Measurements from ENCODE around the gene LCE1A. TPM values are rescaled to one million over a fixed set of nuclear protein-coding genes. Genes with fewer than 3 reads are reported as not detected.

The LCE1A gene
- total and polyA plus RNA-seq, 2 of the 8 experiments (the other 6 are each of a cell fraction or from before 2014, with no cell fraction given): not detected

DNA sequence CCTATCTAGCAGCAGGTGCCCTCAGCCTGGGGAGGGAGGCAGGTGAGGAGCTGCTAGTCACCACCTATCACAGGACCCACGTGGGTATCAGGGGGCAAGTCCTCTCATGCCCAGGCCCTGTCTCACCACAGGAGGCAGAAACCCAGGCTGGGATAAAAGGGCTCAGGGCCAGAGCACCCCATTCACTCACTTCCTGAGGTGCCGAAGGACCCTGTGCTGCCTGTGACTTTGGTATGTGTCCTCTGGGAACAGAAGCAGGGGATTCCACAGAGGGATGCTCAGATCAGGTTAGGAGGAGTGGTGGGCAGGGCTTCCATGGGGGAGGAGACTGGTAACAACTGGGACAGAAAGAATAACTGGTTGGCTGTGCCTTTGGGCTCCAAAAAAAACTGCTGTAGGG, 41.2 kb upstream of the LCE1A start, which contains the start of gene LCE1E:
Gene LCE1E, plus strand, starts transcription at position 181 of the 400 bp plus-strand sequence. CDS start 1,043 bp downstream, outside the sequence.
- WGBS, 2 experiments (ENCODE audit: extremely low coverage in 1 of 2, insufficient coverage in 1 of 2, insufficient read length in 1 of 2, insufficient replicate concordance in 2 of 2, low coverage in 1 of 2, low lambda C conversion rate in 2 of 2, missing lambda C conversion rate in 1 of 2): 65% methylated on average over 2 of the region's 2 CpGs; no CpG with 5 or more reads in 1 of the 2 experiments

More for the DNA sequence above, 41.2 kb upstream of the LCE1A start, which contains the start of gene LCE1E:
- H2BK5ac ChIP-seq (ENCODE audit: low read depth, low read length): no peak within 1 kb of the TSS
- H3K4me1 ChIP-seq (replicated peaks in 1 of 4; ENCODE audit: control insufficient read depth in 3 of 4, insufficient read depth in 4 of 4, low read length in 3 of 4): no peaks in the 10 kb centered on the region
- FAIRE-seq: no peak
- no peaks in the 10 kb centered on the region for H3K79me2 ChIP-seq (ENCODE audit: control insufficient read depth in 1 of 2, insufficient read depth in 2 of 2, low read length in 2 of 2)
- H2AFZ ChIP-seq (ENCODE audit: low read length): no peak within 1 kb of the TSS
- H4K8ac ChIP-seq (ENCODE audit: extremely low read depth, insufficient read depth, low read length): no peak within 1 kb of the TSS
- no peaks in the 10 kb centered on the region for H4K20me1 ChIP-seq (replicated peaks in 1 of 2; ENCODE audit: control insufficient read depth in 1 of 2, insufficient read depth in 2 of 2, low read length in 2 of 2)
- no peaks in the 10 kb centered on the region for H3K23me2 ChIP-seq (ENCODE audit: low read depth, low read length)
- no peaks in the 10 kb centered on the region for H3K79me1 ChIP-seq (ENCODE audit: low read depth, low read length)
- H3K4me3 ChIP-seq (ENCODE audit: extremely low read depth in 1 of 4, insufficient read depth in 2 of 4, low read depth in 3 of 4, low read length in 4 of 4): no peak within 1 kb of the TSS
- no peak within 1 kb of the TSS for H3K4ac ChIP-seq (replicated peaks; ENCODE audit: insufficient read length, low read depth, low read length)
- TF ChIP-seq BCL11A (IDR thresholded peaks at IDR 0.05; ENCODE audit: low read depth in 2 of 2, low read length in 2 of 2) (no peak), SIX5 (IDR thresholded peaks at IDR 0.05; ENCODE audit: low read depth, low read length) (no peak), TCF12 (IDR thresholded peaks at IDR 0.05; ENCODE audit: low read depth, low read length) (no peak), TAF7 (optimal IDR thresholded peaks at IDR 0.05; ENCODE audit: borderline replicate concordance, low read depth, low read length) (no peak), RAD21 (IDR thresholded peaks at IDR 0.05 in 1 of 2, conservative IDR thresholded peaks at IDR 0.05 in 1 of 2; ENCODE audit: low read depth in 2 of 2, low read length in 2 of 2) (no peak), ASH2L (IDR thresholded peaks at IDR 0.05; ENCODE audit: low read length) (no peak), CEBPB (IDR thresholded peaks at IDR 0.05; ENCODE audit: low read depth, low read length) (no peak), POLR2AphosphoS5 (IDR thresholded peaks at IDR 0.05; ENCODE audit: low read depth, low read length) (no peak)
- TF ChIP-seq, protein P1, sequence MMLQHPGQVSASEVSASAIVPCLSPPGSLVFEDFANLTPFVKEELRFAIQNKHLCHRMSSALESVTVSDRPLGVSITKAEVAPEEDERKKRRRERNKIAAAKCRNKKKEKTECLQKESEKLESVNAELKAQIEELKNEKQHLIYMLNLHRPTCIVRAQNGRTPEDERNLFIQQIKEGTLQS (IDR thresholded peaks at IDR 0.05; ENCODE audit: insufficient read depth, low read depth, low read length): no peak
- no peak within 1 kb of the TSS for H2BK15ac ChIP-seq (ENCODE audit: low read length)
- no peak for DNase-seq (ENCODE audit: low read depth in 1 of 2, low spot score in 2 of 2)
- no peak within 1 kb of the TSS for H4K91ac ChIP-seq (replicated peaks; ENCODE audit: insufficient read length, low read length)
- H3K36me3 ChIP-seq (ENCODE audit: control insufficient read depth in 2 of 4, insufficient read depth in 4 of 4, low read length in 3 of 4): peaks cover 0 to 2% (median 0%) of the 10 kb centered on the region in 4 experiments; a peak in 1 of 8 replicates
- no peak within 1 kb of the TSS for H3K23ac ChIP-seq (ENCODE audit: insufficient read length)
- H3K18ac ChIP-seq (ENCODE audit: extremely low read depth, low read length): no peak within 1 kb of the TSS
- ChIA-PET CTCF (ENCODE audit: partially characterized antibody) (no interaction called here), POLR2A (ENCODE audit: partially characterized antibody) (no interaction called here)
- peaks cover 0 to 1% (median 0%) of the 10 kb centered on the region in 4 experiments; a peak in 1 of 7 replicates for H3K27me3 ChIP-seq (replicated peaks in 1 of 4; ENCODE audit: control insufficient read depth in 3 of 4, extremely low read depth in 1 of 4, insufficient read depth in 3 of 4, low read length in 3 of 4)
- peaks cover 35 to 65% of the 10 kb centered on the region in 2 experiments for H3K9me3 ChIP-seq (ENCODE audit: insufficient read depth in 2 of 2, low read depth in 1 of 2, low read length in 1 of 2)
- H2BK20ac ChIP-seq (ENCODE audit: low read length): no peak within 1 kb of the TSS
- H4K5ac ChIP-seq (ENCODE audit: insufficient read length, low read depth, low read length): no peak within 1 kb of the TSS
- H3K27ac ChIP-seq (ENCODE audit: low read depth, low read length): no peak within 1 kb of the TSS
- H3K9ac ChIP-seq (replicated peaks in 1 of 4; ENCODE audit: extremely low read depth in 1 of 4, low read depth in 3 of 4, low read length in 3 of 4): no peak within 1 kb of the TSS
- H3K4me2 ChIP-seq (ENCODE audit: insufficient read depth in 1 of 2, low read depth in 2 of 2, low read length in 2 of 2): no peak within 1 kb of the TSS
- H2BK120ac ChIP-seq (replicated peaks; ENCODE audit: low read depth, low read length): no peak within 1 kb of the TSS
- no peak within 1 kb of the TSS for H3K56ac ChIP-seq (replicated peaks; ENCODE audit: insufficient read length, low read depth, low read length)
- no peak within 1 kb of the TSS for H3K14ac ChIP-seq (ENCODE audit: insufficient read length)
- no peak within 1 kb of the TSS for H2AK5ac ChIP-seq (ENCODE audit: low read depth, low read length)
- no peak within 1 kb of the TSS for H2BK12ac ChIP-seq (ENCODE audit: low read depth, low read length)
